Breast epithelium (tissue), 3 donors: ENCODE data around the gene CDH23.

Experiments used
- POLR2A ChIP-seq: fragments of 450-650 bp; IDR thresholded peaks from one replicate; pipeline ENCODE4 v1.6.1; 2016; ENCODE audit warnings: antibody characterized with exemption, mild to moderate bottlenecking, moderate library complexity
- TF ChIP-seq, protein P1 (sequence below), 3 donors: fragments of 450-650 bp; IDR thresholded peaks; one replicate each; pipeline ENCODE4 v1.5.1; 2016 to 2017; ENCODE audit warnings: antibody characterized with exemption in 3 of 3, mild to moderate bottlenecking in 3 of 3, moderate library complexity in 3 of 3

DNA sequence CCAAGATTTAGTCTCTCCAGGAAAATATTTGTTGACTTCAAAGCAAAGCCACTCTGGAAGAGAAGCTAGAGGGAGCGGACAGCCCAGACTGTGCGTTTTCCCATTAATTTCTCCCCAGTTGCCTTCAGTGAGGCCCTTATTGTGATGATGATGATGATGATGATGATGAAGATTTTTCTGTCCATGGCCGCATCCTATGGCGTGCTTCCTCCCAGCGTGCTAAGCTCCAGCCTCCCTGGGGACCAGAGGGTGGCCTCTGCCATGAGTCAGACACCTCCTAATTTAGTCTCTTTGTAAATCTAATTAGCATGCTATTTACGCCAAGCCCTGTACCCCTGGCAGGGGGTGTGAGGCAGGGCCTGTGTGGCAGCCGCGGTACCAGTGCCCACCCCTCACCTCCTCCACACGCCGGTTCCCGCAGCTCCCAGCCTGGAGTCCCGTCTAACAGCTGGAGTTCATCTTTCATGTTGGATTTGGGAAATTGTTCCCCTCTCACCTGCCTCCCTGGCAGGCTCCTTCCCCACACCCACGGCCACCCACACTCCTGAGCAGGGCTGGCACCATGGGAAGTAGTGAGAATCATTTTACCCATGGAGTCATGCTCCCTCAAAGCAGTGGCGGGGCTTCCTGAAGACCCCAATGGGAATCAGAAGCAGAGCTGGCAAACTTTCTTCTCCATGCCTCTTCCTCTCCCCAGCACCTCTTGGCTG, 230.7 kb downstream of the CDH23 start:
- no peak for TF ChIP-seq POLR2A
- TF ChIP-seq, protein P1, sequence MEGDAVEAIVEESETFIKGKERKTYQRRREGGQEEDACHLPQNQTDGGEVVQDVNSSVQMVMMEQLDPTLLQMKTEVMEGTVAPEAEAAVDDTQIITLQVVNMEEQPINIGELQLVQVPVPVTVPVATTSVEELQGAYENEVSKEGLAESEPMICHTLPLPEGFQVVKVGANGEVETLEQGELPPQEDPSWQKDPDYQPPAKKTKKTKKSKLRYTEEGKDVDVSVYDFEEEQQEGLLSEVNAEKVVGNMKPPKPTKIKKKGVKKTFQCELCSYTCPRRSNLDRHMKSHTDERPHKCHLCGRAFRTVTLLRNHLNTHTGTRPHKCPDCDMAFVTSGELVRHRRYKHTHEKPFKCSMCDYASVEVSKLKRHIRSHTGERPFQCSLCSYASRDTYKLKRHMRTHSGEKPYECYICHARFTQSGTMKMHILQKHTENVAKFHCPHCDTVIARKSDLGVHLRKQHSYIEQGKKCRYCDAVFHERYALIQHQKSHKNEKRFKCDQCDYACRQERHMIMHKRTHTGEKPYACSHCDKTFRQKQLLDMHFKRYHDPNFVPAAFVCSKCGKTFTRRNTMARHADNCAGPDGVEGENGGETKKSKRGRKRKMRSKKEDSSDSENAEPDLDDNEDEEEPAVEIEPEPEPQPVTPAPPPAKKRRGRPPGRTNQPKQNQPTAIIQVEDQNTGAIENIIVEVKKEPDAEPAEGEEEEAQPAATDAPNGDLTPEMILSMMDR (IDR thresholded peaks at IDR 0.05): no peak
